Mucosa of stomach (tissue), 1 donor: Measurements from ENCODE around the gene SLC22A23.

Source experiments
- H3K27me3 ChIP-seq: one replicate; pipeline ENCODE4 v1.7.0; 2013; ENCODE audit warnings: mild to moderate bottlenecking, low read length; ENCODE audit not compliant: control insufficient read depth, insufficient read depth
- H3K36me3 ChIP-seq: one replicate; pipeline ENCODE4 v1.7.0; 2013; ENCODE audit warnings: low read length; ENCODE audit not compliant: control insufficient read depth, insufficient read depth
- H3K4me1 ChIP-seq: one replicate; pipeline ENCODE4 v1.7.0; 2013; ENCODE audit warnings: mild to moderate bottlenecking, low read length; ENCODE audit not compliant: control insufficient read depth, insufficient read depth
- H3K4me3 ChIP-seq: one replicate; pipeline ENCODE4 v1.7.0; 2013; ENCODE audit warnings: low read length
- H3K9ac ChIP-seq: one replicate; pipeline ENCODE4 v1.7.0; 2013; ENCODE audit warnings: mild to moderate bottlenecking, low read length, moderate library complexity
- H3K9me3 ChIP-seq: one replicate; pipeline ENCODE4 v1.7.0; 2013; ENCODE audit warnings: mild to moderate bottlenecking, low read length, moderate library complexity; ENCODE audit not compliant: control insufficient read depth
- donor health status: Pancreatic carcinoma.

Gene SLC22A23

DNA sequence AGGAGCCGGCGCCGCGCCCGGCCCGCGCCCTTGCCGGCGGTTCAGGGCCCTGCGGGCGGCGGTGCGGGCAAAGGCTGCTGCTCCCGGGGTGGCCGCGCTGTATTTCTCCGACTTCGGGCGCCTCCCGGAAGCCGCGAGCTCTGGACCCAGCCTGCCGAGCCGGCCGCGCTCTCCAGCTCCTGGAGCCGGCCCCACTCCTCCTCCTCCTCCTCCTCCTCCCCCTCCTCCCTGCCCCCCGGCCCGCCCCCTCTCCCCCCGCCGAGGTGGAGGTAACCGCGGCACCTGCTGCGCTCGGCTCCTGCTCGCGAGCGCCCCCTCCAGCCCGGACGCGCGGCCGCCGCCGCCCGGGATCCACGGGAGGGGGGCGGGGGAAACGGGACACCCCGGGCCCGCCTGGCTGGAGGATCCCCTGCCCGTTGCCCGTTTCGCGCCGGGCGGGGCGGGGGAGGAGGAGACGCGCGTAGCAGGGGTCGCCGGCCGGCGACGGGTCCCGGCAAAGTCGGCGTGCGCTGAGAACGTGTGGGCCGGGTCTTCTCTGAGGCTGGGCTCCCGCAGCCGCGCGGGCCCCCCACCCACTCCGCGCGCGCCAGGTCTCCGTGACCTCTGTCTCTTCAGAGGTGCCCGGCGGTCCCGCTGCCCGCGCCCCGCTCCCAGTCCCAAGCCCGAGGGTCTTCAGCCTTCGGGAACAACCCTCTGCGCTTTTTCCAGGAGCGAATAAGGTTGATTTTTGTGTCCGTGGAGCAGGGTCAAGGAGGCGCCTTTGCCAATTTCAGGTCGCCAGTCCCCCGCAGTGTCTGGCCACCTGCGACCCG is at the start of gene SLC22A23:
SLC22A23 (minus strand) TSS at position 153 of the 812 bp plus-strand sequence. CDS start 491 bp downstream, outside the sequence.
- peaks cover 3% of the 10 kb centered on the region for H3K27me3 ChIP-seq
- peaks cover under 1% of the 10 kb centered on the region for H3K4me1 ChIP-seq
- no peaks in the 10 kb centered on the region for H3K36me3 ChIP-seq
- peak within 1 kb of the TSS; percentile 75 for H3K9ac ChIP-seq
- no peaks in the 10 kb centered on the region for H3K9me3 ChIP-seq
- peak within 1 kb of the TSS; percentile 97 for H3K4me3 ChIP-seq

- no peak overlapping the region for H3K9ac ChIP-seq
- H3K4me1 ChIP-seq, result peaks cover 4% of the 10 kb centered on the region
- H3K4me3 ChIP-seq, result no peak overlapping the region
- no peaks in the 10 kb centered on the region for H3K27me3 ChIP-seq
- H3K36me3 ChIP-seq, result no peaks in the 10 kb centered on the region
- H3K9me3 ChIP-seq, result no peaks in the 10 kb centered on the region
Observed at GRCh38 chr6:3506200-3506599, 49.4 kb upstream of the SLC22A23 start.

DNA sequence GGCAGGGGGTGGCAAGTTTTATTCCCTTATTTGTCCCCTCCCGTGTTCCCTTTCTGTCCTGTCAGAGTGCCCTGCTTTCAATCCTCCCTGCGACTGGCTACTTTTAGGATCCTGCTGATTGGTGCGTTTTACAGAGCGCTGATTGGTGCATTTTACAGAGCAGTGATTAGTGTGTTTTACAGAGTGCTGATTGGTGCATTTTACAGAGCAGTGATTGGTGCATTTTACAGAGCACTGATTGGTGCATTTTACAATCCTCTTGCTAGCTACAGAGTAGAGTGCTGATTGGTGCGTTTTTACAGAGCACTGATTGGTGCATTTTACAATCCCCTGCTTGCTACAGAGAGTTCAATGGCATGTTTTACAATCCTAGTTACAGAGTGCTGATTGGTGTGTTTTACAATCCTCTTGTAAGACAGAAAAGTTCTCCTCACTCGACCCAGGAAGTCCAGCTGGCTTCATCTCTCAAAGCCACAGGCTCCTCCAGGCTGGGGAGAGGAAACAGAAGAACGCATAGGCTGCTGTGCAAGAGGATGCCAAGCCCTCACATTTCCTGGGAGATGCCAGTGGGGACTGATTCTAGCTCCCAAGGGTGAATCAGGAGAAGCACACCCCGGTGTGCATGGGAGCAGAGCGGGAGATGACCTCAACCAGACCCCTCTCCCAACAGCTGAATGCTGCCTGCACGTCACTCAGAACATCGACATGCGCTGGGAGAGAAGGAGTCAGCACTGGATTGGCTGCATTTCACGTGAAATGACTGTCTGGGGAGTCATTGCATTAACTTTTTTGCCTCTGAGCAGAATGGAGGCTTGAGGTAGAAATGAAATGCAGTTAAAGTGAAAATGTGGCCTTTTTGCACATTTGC is 48.3 kb upstream of the SLC22A23 start:
- H3K36me3 ChIP-seq, result no peaks in the 10 kb centered on the region
- no peaks in the 10 kb centered on the region for H3K9me3 ChIP-seq
- no peaks in the 10 kb centered on the region for H3K27me3 ChIP-seq
- H3K9ac ChIP-seq, result no peak overlapping the region
- no peaks in the 10 kb centered on the region for H3K4me1 ChIP-seq
- H3K4me3 ChIP-seq, result no peak overlapping the region

- Histone ChIP-seq H3K27me3 (no peaks in the 10 kb centered on the region), H3K9me3 (no peaks in the 10 kb centered on the region), H3K9ac (no peak overlapping the region), H3K4me1 (no peaks in the 10 kb centered on the region), H3K36me3 (no peaks in the 10 kb centered on the region), H3K4me3 (no peak overlapping the region)
Observed at GRCh38 chr6:3504354-3504753, 47.5 kb upstream of the SLC22A23 start.

- Histone ChIP-seq H3K4me1 (no peaks in the 10 kb centered on the region), H3K4me3 (no peak overlapping the region), H3K9ac (no peak overlapping the region), H3K9me3 (no peaks in the 10 kb centered on the region), H3K36me3 (no peaks in the 10 kb centered on the region), H3K27me3 (no peaks in the 10 kb centered on the region)
Observed at GRCh38 chr6:3501826-3502500, 45.1 kb upstream of the SLC22A23 start.

DNA sequence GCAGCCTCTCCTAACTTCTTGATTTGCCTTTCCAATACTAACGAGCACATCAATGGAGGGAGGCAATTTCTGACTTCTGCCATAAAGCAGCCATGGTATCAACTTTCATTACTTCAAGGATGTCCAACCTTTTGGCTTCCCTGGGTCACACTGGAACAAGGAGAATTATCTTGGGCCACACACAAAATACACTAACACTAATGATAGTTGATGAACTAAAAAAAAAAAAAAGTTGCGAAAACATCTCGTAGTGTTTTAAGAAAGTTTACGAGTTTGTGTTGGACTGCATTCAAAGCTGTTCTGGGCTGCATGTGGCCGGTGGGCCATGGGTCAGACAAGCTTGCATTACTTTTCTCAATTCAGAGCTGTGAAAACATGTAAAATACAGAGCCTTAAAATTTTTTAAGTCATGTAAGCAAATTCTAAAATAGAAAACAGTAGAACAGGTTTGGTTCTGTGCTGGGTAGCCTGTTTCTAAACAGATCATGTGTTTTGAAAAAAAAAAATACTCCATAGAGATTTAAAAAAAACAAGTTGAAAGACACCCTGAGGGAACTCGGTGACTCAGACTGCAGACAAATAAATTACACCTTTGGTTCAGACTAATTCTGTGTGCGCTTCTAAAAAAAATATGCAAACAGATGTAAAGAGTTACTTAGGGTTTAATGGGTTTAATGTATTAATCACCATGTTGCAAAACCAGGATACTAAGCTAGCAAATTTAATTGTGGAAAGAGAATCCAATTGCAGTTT is 43.6 kb upstream of the SLC22A23 start:
- Histone ChIP-seq H3K4me3 (no peak overlapping the region), H3K9ac (no peak overlapping the region), H3K4me1 (no peaks in the 10 kb centered on the region), H3K9me3 (no peaks in the 10 kb centered on the region), H3K27me3 (no peaks in the 10 kb centered on the region), H3K36me3 (no peaks in the 10 kb centered on the region)

DNA sequence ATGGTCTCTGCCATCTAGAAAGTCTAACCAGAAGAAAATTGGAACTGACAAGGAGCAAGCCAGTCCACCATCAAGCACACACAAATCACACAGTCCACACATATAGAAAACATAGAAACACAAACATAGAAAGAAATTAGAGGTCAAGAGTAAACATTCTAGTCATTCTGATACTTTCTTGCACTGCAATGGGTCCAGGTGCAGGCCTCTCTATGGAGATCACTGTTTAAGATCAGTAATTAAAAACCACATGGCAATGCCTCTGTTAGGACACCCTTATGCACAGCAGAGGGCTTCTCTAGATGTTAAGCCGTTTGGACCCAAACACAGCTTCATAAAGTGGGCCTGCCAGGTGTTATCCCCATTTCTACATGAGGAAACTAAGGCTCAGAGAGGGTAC is 42.8 kb upstream of the SLC22A23 start:
- Histone ChIP-seq H3K4me3 (no peak overlapping the region), H3K27me3 (no peaks in the 10 kb centered on the region), H3K4me1 (no peaks in the 10 kb centered on the region), H3K36me3 (no peaks in the 10 kb centered on the region), H3K9me3 (no peaks in the 10 kb centered on the region), H3K9ac (no peak overlapping the region)

DNA sequence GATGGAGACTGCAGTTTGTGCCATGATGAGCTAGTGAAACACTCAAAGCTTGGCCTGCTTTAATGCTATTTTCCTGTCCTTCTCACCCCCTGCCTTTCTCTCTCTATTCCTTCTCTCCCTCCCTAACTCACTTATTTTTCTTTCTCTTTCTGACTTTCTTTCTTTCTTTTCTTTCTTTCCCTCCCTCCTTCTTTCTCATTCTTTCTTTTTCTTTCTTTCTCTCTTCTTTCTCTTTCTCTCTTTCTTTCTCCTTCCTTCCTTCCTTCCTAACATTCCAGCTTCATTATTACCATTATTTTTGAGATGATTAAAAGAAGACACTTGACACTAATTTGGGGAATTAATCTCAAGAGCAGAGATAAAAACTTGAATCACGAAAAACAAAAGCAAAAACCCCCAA is 39.5 kb upstream of the SLC22A23 start:
- H3K9ac ChIP-seq, result no peak overlapping the region
- no peaks in the 10 kb centered on the region for H3K36me3 ChIP-seq
- H3K27me3 ChIP-seq, result peaks cover 6% of the 10 kb centered on the region
- H3K9me3 ChIP-seq, result no peaks in the 10 kb centered on the region
- H3K4me1 ChIP-seq, result no peaks in the 10 kb centered on the region
- no peak overlapping the region for H3K4me3 ChIP-seq

- H3K36me3 ChIP-seq, result no peaks in the 10 kb centered on the region
- H3K9ac ChIP-seq, result no peak overlapping the region
- H3K4me1 ChIP-seq, result no peaks in the 10 kb centered on the region
- H3K27me3 ChIP-seq, result peaks cover 8% of the 10 kb centered on the region
- no peak overlapping the region for H3K4me3 ChIP-seq
- no peaks in the 10 kb centered on the region for H3K9me3 ChIP-seq
Observed at GRCh38 chr6:3494391-3495100, 37.7 kb upstream of the SLC22A23 start.

- Histone ChIP-seq H3K4me3 (no peak overlapping the region), H3K36me3 (no peaks in the 10 kb centered on the region), H3K9me3 (no peaks in the 10 kb centered on the region), H3K9ac (no peak overlapping the region), H3K4me1 (no peaks in the 10 kb centered on the region), H3K27me3 (peaks cover 13% of the 10 kb centered on the region)
Observed at GRCh38 chr6:3490625-3490980, 33.8 kb upstream of the SLC22A23 start.

DNA sequence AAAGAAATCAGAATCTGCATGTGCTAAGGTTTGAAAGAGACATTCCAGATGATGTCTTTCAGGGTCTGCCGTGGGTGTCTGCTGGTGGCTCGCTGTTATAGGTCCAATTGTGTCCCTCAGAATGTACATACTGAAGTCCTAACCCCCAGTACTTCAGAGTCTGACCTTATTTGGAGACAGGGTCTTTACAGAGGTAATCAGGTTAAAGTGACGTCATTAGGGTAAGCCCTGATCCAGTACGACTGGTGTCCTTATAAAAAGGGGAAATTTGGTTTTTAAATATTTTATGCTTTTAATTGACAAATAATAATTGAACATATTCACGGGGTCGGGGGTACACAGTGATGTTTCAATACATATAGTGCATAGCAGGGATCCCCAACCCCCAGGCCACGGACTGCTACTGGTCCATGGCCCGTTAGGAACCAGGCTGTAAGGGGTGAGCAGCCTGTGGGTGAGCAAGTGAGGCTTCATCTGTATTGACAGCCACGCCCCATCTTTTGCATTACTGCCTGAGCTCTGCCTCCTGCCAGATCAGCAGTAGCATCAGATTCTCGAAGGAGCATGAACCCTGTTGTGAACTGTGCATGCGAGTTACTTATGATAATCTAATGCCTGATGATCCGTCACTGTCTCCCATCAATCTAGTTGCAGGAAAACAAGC is 33.2 kb upstream of the SLC22A23 start:
- Histone ChIP-seq H3K9me3 (no peaks in the 10 kb centered on the region), H3K36me3 (no peaks in the 10 kb centered on the region), H3K4me1 (no peaks in the 10 kb centered on the region), H3K4me3 (no peak overlapping the region), H3K9ac (no peak overlapping the region), H3K27me3 (peaks cover 13% of the 10 kb centered on the region)
